GM19193 (cell line): ENCODE results near the gene CLTA.

Experiments used
- POLR2A ChIP-seq: IDR thresholded peaks from 4 replicates; pipeline ENCODE4 v1.6.1; 2011; ENCODE audit not compliant: insufficient read depth, insufficient read length; ENCODE audit errors: extremely low read depth

CLTA gene

DNA sequence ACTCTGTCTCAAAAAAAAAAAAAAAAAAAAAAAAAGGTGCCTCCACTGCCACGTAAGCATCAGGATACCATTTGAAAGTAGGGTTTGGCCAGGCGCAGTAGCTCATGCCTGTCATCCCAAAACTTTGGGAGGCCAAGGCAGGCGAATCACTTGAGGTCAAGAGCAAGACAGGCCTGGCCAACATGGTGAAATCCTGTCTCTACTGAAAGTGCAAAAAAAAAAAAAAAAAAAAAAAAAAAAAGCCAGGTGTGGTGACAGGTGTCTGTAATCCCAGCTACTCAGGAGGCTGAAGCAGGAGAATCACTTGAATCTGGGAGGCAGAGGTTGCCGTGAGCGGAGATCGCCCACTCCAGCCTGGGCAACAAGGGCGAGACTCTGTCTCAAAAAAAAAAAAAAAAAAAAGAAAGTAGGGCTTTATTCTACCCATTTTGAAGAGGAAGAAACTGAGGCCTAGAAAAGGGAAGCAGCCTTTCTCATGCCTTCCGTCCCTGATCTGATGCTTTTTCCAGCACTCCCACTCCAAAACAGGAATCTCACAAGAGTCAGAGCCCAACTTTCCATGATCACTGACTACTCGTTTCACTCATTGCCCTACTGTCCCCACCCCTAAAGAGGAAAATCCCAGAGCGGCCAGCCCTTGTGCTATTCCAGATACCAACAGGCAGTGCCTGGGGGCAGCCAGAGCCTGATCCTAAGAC lies 37.8 kb upstream of the CLTA start:
- no peak for TF ChIP-seq POLR2A

DNA sequence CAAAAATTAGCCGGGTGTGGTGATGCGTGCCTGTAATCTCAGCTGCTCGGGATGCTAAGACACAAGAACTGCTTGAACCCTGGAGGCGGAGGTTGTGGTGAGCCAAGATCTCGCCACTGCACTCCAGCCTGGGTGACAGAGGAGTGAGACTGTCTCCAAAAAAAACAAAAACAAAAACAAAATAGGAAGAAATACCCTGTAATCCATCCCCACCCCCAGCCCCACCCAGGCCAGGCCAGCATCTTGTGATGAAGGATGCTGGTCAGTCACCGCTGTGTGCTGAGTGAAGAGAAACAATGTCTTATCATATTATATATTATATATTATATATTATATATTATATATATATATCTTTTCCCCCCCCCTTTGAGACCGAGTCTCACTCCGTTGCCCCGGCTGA lies 37.0 kb upstream of the CLTA start:
- TF ChIP-seq POLR2A = no peak

DNA sequence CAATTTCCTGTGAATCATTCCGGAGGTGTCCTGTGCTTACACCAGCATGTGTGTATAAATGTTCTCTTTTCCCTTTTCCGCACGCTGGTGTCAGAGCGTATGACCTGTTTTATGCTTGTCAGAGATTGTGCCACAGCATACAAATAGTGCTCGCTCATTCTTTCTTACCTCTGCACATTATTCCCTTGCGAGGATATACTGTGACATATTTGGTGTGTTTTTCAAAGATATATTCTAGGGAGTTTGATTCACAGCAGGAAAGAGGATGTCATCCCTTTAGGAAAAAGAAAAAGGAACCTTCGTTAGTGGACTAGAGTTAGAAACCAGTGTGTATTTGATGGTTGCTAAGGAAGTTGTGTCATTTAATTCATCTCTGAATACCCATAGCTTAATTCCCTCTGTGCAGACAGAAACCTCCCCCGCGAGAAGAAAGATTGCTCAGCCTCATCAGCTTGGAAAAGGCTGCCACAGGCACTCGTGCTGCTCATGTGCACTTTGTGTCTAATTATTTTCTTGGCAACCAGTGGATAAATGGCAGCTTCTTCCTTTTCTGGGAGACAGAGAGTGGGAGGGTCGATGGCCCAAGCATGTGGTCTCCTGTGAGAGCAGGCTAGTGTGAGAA lies 36.3 kb upstream of the CLTA start:
- TF ChIP-seq POLR2A = no peak

DNA sequence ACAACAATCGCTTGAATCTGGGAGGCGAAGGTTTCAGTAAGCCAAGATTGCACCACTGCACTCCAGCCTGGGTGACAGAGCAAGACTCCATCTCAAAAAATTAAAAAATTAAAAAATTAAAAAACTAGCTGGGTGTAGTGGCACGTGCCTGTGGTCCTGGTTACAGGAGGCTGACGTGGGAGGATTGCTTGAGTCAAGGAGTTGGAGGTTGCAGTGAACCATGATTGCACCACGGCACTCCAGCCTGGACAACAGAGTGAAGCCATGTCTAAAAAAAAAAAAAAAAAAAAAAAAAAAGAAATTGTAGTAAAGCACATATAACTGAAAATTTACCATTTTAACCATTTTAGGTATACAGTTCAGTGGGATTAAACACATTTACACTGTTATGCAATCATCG lies 34.6 kb upstream of the CLTA start:
- TF ChIP-seq POLR2A = no peak

DNA sequence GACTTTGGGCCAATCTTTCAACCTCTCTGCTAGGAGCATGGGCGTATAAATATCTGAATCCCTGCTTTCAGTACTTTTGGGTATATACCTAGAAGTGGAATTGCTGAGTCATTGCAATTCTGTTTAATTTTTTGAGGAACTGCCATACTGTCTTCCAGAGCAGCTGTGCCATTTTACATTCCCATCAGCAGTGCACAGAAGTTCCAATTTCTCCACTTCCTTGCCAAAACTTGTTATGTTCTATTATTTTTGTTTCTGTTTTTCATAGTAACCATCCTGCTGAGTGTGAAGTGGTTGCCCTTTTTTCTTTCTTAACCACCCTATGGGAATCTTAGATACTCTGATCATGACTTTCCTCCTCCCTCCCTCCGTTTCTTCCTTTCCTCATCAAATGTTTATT lies 32.6 kb upstream of the CLTA start:
- no peak for TF ChIP-seq POLR2A

DNA sequence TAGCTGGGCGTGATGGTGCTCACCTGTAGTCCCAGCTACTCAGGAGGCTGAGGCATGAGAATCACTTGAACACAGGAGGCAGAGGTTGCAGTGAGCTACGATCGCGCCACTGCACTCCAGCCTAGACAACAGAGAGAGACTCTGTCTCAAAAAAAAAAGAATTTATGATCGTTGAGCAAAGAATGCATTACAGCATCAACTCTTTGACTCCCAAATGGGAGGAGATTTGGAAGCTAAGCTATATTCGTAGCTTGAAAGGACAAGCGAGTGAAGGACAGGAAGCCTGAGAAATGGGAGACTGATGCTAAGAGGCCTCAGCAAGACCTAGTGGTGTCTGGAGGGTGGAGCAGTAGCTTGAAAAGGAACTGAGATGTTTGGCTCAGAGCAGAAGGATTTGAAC lies 31.8 kb upstream of the CLTA start:
- TF ChIP-seq POLR2A = no peak

DNA sequence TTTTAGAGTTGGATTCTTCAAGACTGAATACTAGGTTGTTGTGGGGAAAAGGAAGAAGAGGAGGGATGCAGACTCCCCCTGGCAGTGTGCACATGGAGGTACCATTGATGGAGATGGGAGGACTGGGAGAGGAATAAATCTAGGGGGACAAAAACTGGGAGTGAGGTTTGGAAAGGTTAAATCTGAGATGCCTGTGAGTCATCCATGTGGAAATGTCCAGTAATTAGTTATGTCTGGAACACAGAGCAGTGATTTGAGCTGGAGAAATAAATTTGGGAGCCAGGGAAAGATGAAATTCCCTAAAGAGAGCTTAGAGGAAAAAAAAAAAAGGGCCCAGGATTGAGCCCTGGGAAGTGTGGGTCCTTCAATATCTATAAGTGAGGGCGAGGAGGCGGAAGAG lies 29.5 kb upstream of the CLTA start:
- no peak for TF ChIP-seq POLR2A

DNA sequence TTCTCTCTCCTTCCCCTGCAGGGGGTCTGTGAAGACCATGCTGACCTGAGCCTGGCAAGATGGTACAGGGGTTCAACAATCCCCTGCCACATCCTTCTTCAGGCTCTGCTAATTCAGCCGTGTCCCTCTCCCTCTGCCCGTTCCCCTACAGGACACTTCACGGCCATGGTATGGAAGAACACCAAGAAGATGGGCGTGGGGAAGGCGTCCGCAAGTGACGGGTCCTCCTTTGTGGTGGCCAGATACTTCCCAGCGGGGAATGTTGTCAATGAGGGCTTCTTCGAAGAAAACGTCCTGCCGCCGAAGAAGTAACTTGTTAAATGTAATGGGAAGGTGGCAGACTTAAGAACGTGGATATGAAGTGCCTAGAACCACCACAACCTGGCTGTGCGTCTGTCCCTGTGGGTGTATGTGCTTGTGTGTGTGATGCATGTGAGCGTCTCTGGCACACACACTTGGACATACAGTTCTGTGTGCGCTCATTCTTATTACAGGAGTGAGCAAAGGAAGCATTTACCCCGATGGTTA lies 28.4 kb upstream of the CLTA start:
- no peak for TF ChIP-seq POLR2A

DNA sequence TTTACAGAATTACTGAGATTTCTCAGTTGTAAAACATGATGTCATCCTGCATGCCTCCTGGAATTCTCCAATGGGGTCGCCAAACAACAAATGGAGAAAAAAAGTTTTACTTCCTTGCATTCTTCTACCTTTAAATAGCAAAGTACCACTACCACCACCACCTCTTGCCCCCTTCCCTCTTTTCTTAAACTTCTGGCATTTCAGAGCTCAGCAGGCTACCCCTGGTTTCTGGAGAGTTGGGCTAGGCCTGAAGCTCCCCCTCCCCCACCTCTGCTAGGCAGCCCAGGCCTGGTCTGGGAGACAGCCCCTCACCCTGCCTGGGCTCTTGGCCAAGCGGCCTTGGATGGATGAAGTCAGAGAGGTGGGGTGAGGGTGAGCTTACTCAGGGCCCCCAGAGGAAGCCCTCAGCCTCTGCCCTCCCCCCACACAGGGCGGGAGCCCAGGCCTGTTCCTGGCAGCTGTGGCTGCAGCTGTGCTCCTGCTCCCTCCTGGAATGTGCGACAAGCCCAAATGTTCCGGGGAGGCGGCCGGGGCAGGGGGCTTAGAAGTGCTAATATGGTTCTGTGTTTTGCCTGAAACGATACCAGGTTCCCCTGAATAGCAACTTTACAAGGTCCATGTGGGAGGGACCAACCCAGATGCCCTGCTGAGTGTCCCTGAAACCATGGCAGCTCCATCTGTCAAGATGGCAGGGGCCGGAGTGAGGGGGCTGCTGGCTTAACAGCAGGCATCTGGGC lies 27.5 kb upstream of the CLTA start:
- no peak for TF ChIP-seq POLR2A

DNA sequence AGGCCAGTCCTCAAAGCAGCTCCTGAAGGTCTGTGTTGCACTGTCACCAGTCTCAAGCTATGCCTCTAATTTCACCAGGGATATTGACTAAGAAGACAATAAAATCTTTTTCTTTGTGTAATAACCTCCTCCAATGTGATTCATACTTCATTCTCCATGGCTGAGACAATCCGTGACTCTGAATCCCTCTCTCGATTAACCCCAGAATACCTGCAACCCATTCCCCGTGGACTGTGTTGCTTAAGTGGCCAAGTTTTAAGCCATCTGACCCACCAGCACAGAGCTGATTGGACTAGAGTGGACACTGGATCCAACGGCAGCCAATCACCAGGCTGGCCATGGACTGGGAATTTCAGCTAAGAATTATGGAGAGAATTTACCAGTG lies 26.9 kb upstream of the CLTA start:
- no peak for TF ChIP-seq POLR2A

DNA sequence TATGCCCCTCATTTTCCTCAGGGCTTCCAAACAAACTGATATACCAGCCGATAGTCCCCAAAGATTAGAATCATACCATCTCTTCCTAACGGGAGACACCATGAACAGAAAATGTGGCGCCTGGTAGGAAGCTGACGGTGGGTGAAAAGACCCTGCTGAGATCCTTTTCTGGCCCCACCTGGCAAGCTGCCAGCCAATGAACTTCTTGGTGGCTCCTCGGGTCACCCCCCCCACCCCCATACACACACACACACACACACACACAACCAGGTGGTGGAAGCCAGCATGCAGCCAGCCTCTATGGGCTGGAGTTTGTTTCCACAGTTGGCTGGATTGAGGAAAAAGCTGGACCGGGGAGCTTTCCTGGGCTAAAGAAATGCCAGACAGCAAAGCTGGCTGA lies 26.3 kb upstream of the CLTA start:
- no peak for TF ChIP-seq POLR2A

DNA sequence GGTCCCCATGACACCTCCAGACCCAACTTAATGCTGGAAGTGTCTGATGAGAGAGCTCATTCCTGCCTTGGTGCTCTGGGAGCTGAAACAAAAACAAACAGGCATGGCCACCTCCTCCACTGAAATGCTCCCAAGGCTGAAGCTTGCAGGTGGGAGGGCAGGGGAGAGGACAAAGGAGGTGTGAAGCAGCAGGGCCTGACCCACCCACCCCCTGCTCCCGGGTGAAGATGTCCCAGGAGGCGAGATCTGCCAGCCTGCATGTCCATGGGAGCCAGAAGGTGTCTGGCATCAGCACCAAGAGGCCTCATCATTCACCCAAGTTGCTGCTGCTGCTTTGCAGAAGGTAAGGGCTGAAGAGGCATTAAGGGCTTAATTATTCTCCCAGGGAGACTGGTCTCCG lies 25.7 kb upstream of the CLTA start:
- no peak for TF ChIP-seq POLR2A

DNA sequence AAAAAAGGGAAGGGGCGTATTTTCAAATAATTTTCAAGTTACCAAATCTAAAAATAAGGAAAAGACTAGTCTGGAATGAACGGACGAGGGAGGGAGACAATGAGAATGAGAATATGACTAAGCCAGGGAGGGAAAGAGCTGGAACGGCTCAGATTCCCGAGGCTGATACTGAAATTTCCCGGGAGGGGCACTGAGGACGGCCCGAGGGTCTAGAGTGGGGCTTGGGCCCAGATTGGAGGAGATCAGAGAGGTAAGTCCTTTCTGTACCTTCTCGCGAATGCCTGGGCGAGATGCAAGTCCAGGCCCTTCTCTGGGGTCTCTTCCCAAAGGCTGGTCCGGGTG lies 24.9 kb upstream of the CLTA start:
- no peak for TF ChIP-seq POLR2A

DNA sequence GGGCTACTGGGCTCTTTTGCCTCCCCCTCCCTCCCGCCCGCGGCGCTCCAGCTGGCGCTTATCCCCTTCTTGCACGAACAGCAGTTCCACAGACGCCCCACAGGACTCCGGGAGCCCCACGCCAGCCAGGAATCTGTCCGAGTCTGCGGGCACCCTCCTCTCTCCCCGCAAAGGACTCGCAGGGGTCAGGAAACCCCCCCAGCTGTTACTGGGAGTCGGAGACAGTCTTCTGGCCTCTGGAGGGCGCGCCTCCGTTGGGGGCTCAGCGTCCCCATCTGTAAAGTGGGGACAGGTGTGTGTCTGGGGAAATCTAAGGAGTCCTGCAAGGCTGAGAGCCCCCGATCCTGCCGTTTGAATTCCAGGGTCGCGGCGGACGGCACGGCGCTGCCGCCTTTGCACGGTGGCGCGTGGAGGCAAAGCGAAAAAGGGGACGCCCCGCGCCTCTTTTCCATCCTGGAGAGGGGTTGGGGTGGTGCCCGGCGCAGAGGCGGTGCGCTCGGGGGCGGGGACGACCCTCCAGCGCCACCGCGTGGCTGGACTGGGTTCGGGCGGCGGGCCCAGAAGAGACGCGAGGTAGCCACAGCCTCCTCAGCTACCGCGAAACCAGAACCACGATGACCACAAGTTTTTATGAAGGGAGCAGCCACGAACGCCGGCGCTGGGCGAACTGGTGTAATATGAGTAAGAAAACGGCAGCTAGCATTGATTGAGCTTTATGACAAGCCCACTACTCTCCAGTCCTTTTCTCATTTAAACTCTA lies 24.4 kb upstream of the CLTA start:
- no peak for TF ChIP-seq POLR2A

DNA sequence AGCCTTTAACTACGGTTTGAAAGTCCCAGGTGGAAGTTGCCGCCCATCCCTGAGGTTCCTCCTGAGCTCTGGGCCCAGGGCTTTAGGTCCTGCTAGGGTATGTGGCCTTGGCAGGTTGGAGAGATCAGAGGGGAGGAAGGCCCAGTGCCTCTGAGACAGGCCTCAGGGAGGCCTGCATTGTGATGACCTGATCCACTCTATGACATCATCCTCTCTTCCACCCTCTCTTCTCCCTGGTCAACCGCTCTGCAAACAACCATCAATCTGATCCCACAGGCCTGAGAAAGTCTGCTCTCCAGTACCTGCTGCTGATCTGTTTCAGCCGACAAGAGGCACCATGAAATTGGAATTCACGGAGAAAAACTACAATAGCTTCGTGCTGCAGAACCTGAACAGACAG lies 21.6 kb upstream of the CLTA start, which contains the start of gene CCIN:
CCIN (plus strand) TSS at position 223 of the 400 bp plus-strand sequence; CDS start at position 338, 115 bp downstream.
- no peak for TF ChIP-seq POLR2A
